ENCODE results near the gene PTPRM.

The PTPRM gene

DNA sequence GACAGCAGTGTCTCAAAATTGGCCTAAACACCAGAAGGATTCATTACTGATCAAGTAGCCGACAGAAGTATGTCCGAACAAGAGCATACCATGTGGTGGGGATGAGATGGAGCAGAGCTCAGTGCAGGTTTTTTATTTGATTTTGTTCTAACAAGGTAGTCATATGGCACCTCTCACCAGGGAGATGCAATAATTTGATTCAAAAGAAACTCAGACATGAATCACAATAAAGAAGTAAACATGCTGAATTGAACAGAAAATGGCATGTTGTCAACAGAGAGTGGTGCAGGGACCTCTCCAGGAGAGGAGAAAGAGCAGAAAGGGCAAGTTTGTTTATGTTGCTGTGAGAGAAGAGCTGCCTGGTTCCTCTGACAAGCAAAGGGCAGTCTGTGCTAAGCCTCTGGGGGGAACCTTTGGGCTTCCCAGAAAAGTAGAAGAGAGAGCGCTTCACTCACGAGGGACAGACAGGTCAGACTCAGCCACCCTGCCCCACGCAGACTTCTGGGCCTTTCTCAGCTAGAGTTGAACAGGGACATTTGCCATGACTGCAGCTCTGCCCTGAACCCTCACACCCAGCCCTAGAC, 690.8 kb downstream of the PTPRM start:
- H3K27ac ChIP-seq (ENCODE audit: low read depth, low read length) = no peak overlapping the region

DNA sequence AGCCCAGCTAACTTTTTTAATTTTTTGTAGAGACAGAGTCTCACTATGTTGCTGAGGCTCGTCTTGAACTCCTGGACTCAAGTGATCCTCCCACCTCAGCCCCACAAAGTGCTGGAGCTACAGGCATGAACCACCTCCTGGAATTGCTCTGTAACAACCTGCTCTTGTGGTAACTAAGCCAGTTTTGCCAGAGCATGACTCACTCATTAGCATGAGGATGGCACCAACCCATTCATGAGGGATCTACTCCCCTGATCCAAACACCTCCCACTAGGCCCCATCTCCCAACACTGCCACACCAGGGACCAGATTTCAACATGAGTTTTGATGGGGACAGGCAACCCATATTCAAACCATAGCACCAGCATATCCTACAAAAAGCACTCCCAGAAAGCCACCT, 693.2 kb downstream of the PTPRM start:
- Histone ChIP-seq H3K9ac (ENCODE audit: low read depth, low read length) (no peak overlapping the region), H3K36me3 (ENCODE audit: control insufficient read depth, insufficient read depth, low read length) (no peaks in the 10 kb centered on the region), H3K27me3 (ENCODE audit: control insufficient read depth, insufficient read depth, low read length) (no peaks in the 10 kb centered on the region), H3K4me3 (ENCODE audit: low read depth, low read length) (no peak overlapping the region), H3K27ac (ENCODE audit: low read depth, low read length) (peak overlapping the region; percentile 28), H3K9me3 (ENCODE audit: control insufficient read depth, insufficient read depth, low read length) (no peaks in the 10 kb centered on the region), H3K4me1 (ENCODE audit: control insufficient read depth, insufficient read depth, low read length) (peaks cover 15% of the 10 kb centered on the region)

More for the DNA sequence above, 690.8 kb downstream of the PTPRM start:
- Histone ChIP-seq H3K9me3 (ENCODE audit: control insufficient read depth, insufficient read depth, low read length) (no peaks in the 10 kb centered on the region), H3K4me1 (ENCODE audit: control insufficient read depth, insufficient read depth, low read length) (peaks cover 20% of the 10 kb centered on the region), H3K9ac (ENCODE audit: low read depth, low read length) (no peak overlapping the region), H3K4me3 (ENCODE audit: low read depth, low read length) (no peak overlapping the region), H3K27me3 (ENCODE audit: control insufficient read depth, insufficient read depth, low read length) (no peaks in the 10 kb centered on the region), H3K36me3 (ENCODE audit: control insufficient read depth, insufficient read depth, low read length) (no peaks in the 10 kb centered on the region)

DNA sequence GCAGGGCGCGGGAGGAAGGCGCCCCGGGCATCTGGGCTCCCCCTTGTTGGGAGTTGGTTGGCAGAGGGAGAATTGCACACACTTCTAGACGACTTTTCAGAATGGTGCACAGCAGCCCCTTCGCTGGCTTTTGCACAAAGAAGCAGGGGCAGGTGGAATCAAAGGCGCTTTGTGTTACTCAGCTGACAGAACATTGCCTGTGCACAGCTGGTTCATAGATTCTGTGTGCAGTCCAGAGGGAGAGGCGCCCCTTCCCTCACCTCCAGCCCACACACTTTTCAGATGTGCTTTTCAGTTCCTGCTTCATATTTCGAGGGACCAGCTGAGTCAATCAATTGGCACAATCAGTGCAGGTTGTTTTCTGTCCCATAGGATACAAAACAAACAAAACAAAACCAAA, 693.7 kb downstream of the PTPRM start:
- H3K27me3 ChIP-seq (ENCODE audit: control insufficient read depth, insufficient read depth, low read length) = no peaks in the 10 kb centered on the region
- peaks cover 15% of the 10 kb centered on the region for H3K4me1 ChIP-seq (ENCODE audit: control insufficient read depth, insufficient read depth, low read length)
- H3K9me3 ChIP-seq (ENCODE audit: control insufficient read depth, insufficient read depth, low read length) = no peaks in the 10 kb centered on the region
- H3K27ac ChIP-seq (ENCODE audit: low read depth, low read length) = peak overlapping the region; percentile 28
- no peak overlapping the region for H3K4me3 ChIP-seq (ENCODE audit: low read depth, low read length)
- no peak overlapping the region for H3K9ac ChIP-seq (ENCODE audit: low read depth, low read length)
- H3K36me3 ChIP-seq (ENCODE audit: control insufficient read depth, insufficient read depth, low read length) = no peaks in the 10 kb centered on the region

DNA sequence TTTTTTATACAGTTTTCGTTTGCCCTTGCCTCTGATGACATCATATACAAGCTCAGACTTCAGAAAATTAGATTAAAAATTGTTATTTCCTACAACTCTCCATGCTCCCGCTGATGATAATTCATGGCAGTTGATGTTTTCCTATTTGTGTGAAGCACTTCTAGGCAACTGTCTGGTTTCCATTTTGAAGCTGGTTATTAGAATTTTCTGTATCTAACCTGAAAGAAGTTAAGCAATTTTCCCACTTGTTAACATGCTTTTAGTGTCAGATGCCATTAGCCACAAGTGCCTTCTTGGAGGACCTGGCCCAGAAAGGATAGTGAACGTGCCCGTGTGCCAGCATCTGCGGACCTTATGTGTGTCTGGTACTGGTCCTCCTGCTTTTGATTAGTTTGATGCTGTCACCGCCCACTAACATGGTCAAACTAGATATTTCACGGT, 694.6 kb downstream of the PTPRM start:
- H3K9me3 ChIP-seq (ENCODE audit: control insufficient read depth, insufficient read depth, low read length) = no peaks in the 10 kb centered on the region
- peaks cover 15% of the 10 kb centered on the region for H3K4me1 ChIP-seq (ENCODE audit: control insufficient read depth, insufficient read depth, low read length)
- no peak overlapping the region for H3K4me3 ChIP-seq (ENCODE audit: low read depth, low read length)
- H3K36me3 ChIP-seq (ENCODE audit: control insufficient read depth, insufficient read depth, low read length) = no peaks in the 10 kb centered on the region
- no peaks in the 10 kb centered on the region for H3K27me3 ChIP-seq (ENCODE audit: control insufficient read depth, insufficient read depth, low read length)
- no peak overlapping the region for H3K9ac ChIP-seq (ENCODE audit: low read depth, low read length)
- H3K27ac ChIP-seq (ENCODE audit: low read depth, low read length) = no peak overlapping the region

DNA sequence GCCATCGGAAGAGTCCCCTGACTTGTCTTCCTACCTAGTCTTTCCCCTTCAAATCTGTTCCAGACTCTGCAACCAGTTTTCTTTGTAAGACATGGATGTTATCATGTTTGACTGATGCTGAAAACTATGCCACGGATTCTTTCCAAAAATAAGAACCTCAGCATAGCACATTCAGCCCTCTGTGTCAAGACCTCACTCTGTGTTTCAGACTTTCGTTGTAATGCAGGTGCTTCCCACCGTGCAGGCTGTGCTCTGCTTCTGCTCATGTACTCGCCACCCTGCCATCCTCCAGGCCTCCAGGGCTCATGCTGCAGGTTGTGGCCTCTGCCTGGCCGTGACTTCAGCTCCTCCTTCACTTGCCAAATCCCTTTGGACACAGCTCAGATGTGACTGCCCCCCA, 695.1 kb downstream of the PTPRM start:
- Histone ChIP-seq H3K9me3 (ENCODE audit: control insufficient read depth, insufficient read depth, low read length) (no peaks in the 10 kb centered on the region), H3K4me1 (ENCODE audit: control insufficient read depth, insufficient read depth, low read length) (peaks cover 15% of the 10 kb centered on the region), H3K27ac (ENCODE audit: low read depth, low read length) (no peak overlapping the region), H3K9ac (ENCODE audit: low read depth, low read length) (no peak overlapping the region), H3K4me3 (ENCODE audit: low read depth, low read length) (no peak overlapping the region), H3K27me3 (ENCODE audit: control insufficient read depth, insufficient read depth, low read length) (no peaks in the 10 kb centered on the region), H3K36me3 (ENCODE audit: control insufficient read depth, insufficient read depth, low read length) (no peaks in the 10 kb centered on the region)

DNA sequence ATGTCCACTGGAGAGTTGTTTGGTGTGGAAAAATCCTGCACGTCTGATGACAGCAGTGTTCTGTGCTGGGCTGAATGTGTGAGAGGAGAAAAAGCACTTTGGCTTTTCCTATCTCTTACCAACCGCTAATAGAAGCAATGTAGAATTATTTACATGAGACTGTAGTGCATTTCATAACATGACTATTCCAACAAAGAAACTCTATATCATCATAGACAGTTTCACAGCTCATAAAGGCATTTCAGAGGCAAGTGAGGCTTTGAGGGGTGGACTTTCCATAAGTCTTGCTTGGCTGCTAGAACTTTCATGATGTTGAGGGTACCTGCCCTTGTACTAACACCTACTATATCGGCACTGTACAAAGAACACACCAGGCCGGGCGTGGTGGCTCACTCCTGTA, 697.0 kb downstream of the PTPRM start:
- Histone ChIP-seq H3K4me3 (ENCODE audit: low read depth, low read length) (no peak overlapping the region), H3K4me1 (ENCODE audit: control insufficient read depth, insufficient read depth, low read length) (peaks cover 15% of the 10 kb centered on the region), H3K27me3 (ENCODE audit: control insufficient read depth, insufficient read depth, low read length) (no peaks in the 10 kb centered on the region), H3K36me3 (ENCODE audit: control insufficient read depth, insufficient read depth, low read length) (no peaks in the 10 kb centered on the region), H3K9me3 (ENCODE audit: control insufficient read depth, insufficient read depth, low read length) (no peaks in the 10 kb centered on the region), H3K9ac (ENCODE audit: low read depth, low read length) (no peak overlapping the region), H3K27ac (ENCODE audit: low read depth, low read length) (no peak overlapping the region)

DNA sequence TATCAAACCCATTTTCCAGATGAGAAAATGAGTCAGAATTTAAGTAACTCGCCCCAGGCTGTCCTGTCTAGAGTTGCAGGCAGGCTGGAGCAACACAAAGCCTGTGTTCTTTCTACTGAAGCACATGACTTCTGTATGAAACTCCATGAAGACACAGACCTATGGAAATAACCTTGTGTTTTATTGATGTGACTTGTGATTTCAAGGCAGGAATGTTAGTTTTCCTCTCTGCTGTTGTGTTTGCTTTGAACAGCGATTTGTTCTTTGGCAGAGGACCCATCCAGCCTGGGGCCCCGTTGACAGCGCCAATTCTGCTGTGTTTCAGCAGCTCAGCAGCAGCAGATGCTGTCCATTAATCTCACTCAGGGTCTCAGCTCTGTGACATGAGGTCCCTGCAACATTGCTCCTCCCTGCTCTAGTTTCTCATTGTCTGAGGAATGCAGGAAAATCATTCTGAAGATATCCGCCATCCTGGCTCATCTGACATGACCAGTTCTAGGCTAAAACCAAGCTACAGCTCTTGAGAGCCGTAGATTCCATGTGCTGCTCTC, 697.8 kb downstream of the PTPRM start:
- no peaks in the 10 kb centered on the region for H3K9me3 ChIP-seq (ENCODE audit: control insufficient read depth, insufficient read depth, low read length)
- peaks cover 13% of the 10 kb centered on the region for H3K4me1 ChIP-seq (ENCODE audit: control insufficient read depth, insufficient read depth, low read length)
- no peaks in the 10 kb centered on the region for H3K36me3 ChIP-seq (ENCODE audit: control insufficient read depth, insufficient read depth, low read length)
- no peak overlapping the region for H3K4me3 ChIP-seq (ENCODE audit: low read depth, low read length)
- no peaks in the 10 kb centered on the region for H3K27me3 ChIP-seq (ENCODE audit: control insufficient read depth, insufficient read depth, low read length)
- H3K27ac ChIP-seq (ENCODE audit: low read depth, low read length) = no peak overlapping the region
- no peak overlapping the region for H3K9ac ChIP-seq (ENCODE audit: low read depth, low read length)

DNA sequence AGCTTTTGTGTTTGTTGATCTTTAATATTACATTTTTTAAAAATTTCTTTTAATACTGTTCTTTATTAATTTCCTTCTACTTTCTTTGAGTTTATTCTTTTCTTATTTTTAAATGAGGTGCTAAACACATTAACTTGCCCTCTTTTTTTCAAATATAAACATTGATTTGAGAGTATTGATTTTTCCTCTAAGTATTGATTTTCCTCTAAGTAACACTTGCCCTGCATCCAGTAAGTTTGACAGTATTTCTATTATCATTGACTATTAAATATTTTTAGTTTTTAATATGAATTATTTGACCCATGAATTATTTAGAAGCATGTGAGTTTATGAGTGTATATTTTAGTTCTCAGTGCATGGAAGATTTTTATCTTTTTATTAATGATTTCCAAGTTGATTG, 705.1 kb downstream of the PTPRM start:
- Histone ChIP-seq H3K27me3 (ENCODE audit: control insufficient read depth, insufficient read depth, low read length) (no peaks in the 10 kb centered on the region), H3K9me3 (ENCODE audit: control insufficient read depth, insufficient read depth, low read length) (no peaks in the 10 kb centered on the region), H3K4me1 (ENCODE audit: control insufficient read depth, insufficient read depth, low read length) (no peaks in the 10 kb centered on the region), H3K4me3 (ENCODE audit: low read depth, low read length) (no peak overlapping the region), H3K36me3 (ENCODE audit: control insufficient read depth, insufficient read depth, low read length) (no peaks in the 10 kb centered on the region), H3K27ac (ENCODE audit: low read depth, low read length) (no peak overlapping the region), H3K9ac (ENCODE audit: low read depth, low read length) (no peak overlapping the region)

DNA sequence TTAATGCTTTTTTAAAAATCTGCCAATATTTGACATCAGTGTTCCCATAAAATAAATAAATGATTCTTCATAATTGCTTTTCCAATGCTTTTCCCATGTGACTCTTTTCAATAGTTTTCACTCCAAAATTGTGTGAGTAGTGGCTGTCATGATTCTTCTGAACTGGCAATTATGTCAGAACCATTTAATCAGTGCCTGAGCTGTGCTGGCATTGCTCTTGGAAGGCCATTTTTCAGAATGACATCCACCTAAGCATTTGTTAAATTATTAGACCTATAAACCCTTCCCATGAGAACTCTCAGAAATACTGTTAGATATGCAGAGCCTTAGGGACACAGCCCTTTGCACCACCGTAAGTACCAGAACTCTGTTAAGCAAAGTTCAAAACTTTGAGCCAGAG, 707.3 kb downstream of the PTPRM start:
- no peaks in the 10 kb centered on the region for H3K4me1 ChIP-seq (ENCODE audit: control insufficient read depth, insufficient read depth, low read length)
- no peak overlapping the region for H3K9ac ChIP-seq (ENCODE audit: low read depth, low read length)
- H3K27me3 ChIP-seq (ENCODE audit: control insufficient read depth, insufficient read depth, low read length) = no peaks in the 10 kb centered on the region
- H3K9me3 ChIP-seq (ENCODE audit: control insufficient read depth, insufficient read depth, low read length) = no peaks in the 10 kb centered on the region
- no peak overlapping the region for H3K27ac ChIP-seq (ENCODE audit: low read depth, low read length)
- H3K4me3 ChIP-seq (ENCODE audit: low read depth, low read length) = no peak overlapping the region
- no peaks in the 10 kb centered on the region for H3K36me3 ChIP-seq (ENCODE audit: control insufficient read depth, insufficient read depth, low read length)

DNA sequence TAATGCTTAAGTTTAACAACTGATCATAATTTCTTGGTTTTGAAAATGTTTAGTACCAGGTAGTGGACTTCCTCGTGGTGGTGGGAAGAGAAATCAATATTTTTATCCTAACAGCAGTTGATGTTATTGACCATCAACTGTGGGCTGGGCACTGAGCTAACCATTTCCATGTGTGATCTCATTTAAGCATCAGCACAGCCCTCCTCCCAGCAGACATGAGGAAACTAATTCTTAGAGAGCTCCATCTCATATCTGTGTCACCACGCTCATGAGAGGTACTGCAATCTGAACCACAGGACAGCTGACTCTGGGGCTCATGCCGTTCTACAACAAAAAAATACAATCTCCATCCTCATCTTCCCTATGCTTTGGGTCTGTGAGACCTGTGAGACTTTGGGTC, 709.3 kb downstream of the PTPRM start:
- Histone ChIP-seq H3K36me3 (ENCODE audit: control insufficient read depth, insufficient read depth, low read length) (no peaks in the 10 kb centered on the region), H3K27me3 (ENCODE audit: control insufficient read depth, insufficient read depth, low read length) (no peaks in the 10 kb centered on the region), H3K4me3 (ENCODE audit: low read depth, low read length) (no peak overlapping the region), H3K4me1 (ENCODE audit: control insufficient read depth, insufficient read depth, low read length) (no peaks in the 10 kb centered on the region), H3K9me3 (ENCODE audit: control insufficient read depth, insufficient read depth, low read length) (no peaks in the 10 kb centered on the region), H3K27ac (ENCODE audit: low read depth, low read length) (no peak overlapping the region), H3K9ac (ENCODE audit: low read depth, low read length) (no peak overlapping the region)

DNA sequence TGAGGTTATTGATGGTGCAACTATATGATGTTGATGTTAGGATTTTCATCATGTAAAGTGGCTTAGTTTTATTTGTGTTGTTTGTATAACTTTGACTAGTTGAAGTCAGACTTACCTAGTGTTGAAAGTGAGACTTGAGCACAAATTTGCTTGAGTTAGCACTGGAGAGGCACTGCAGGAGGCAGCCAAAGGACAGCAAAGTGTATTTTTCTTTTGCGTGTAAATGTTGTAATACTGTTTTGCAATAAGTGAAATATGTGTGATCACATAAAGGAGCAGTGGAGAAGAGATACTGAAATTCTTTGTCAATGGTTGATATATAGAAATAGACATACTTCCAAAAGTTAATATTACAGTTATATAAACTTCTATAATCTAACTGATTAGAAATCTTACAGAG, 710.2 kb downstream of the PTPRM start:
- Histone ChIP-seq H3K27ac (ENCODE audit: low read depth, low read length) (no peak overlapping the region), H3K4me1 (ENCODE audit: control insufficient read depth, insufficient read depth, low read length) (no peaks in the 10 kb centered on the region), H3K9me3 (ENCODE audit: control insufficient read depth, insufficient read depth, low read length) (no peaks in the 10 kb centered on the region), H3K9ac (ENCODE audit: low read depth, low read length) (no peak overlapping the region), H3K27me3 (ENCODE audit: control insufficient read depth, insufficient read depth, low read length) (no peaks in the 10 kb centered on the region), H3K36me3 (ENCODE audit: control insufficient read depth, insufficient read depth, low read length) (no peaks in the 10 kb centered on the region), H3K4me3 (ENCODE audit: low read depth, low read length) (no peak overlapping the region)

Measured in HUES48 (cell line).